K562 (cell line): ENCODE measurements around the gene C12orf43. TPM values are rescaled to one million over a fixed set of nuclear protein-coding genes. Genes with fewer than 3 reads are reported as not detected.

Source experiments
- ARNT ChIP-seq, 2 experiments: fragments of 450-650 bp; IDR thresholded peaks; 2 replicates each; pipeline ENCODE4 v1.6.1; 2016; ENCODE audit warnings: mild to moderate bottlenecking in 1 of 2
- BRD4 ChIP-seq: fragments of 200-600 bp; sonication (generic); IDR thresholded peaks from 2 replicates; pipeline ENCODE4 v1.6.1; 2017; ENCODE audit warnings: inconsistent platforms
- CCNT2 ChIP-seq: IDR thresholded peaks from 2 replicates; pipeline ENCODE4 v1.6.1; 2011; ENCODE audit warnings: borderline replicate concordance, low read depth, mild to moderate bottlenecking, moderate library complexity, mixed read lengths, low read length; ENCODE audit not compliant: insufficient read length; ENCODE audit errors: extremely low read depth
- KAT7 ChIP-seq: sonication (generic); formaldehyde crosslinking; IDR thresholded peaks from 2 replicates; pipeline ENCODE4 v1.8.0; 2022; ENCODE audit warnings: missing genetic modification reagents, mild to moderate bottlenecking, borderline replicate concordance
- MTA3 ChIP-seq: fragments of 450-650 bp; formaldehyde crosslinking; IDR thresholded peaks from 2 replicates; pipeline ENCODE4 v1.6.1; 2017; ENCODE audit warnings: mild to moderate bottlenecking, borderline replicate concordance
- NR2F6 ChIP-seq: fragments of 450-650 bp; formaldehyde crosslinking; IDR thresholded peaks from 2 replicates; pipeline ENCODE4 v1.4.0; 2020; ENCODE audit warnings: mild to moderate bottlenecking
- RBM34 ChIP-seq: fragments of 200-400 bp; formaldehyde crosslinking; IDR thresholded peaks from 2 replicates; pipeline ENCODE4 v1.6.1; 2018; ENCODE audit warnings: low read length, borderline replicate concordance; ENCODE audit not compliant: insufficient read depth
- SIN3B ChIP-seq: fragments of 450-650 bp; IDR thresholded peaks from 2 replicates; pipeline ENCODE4 v1.6.1; 2017; ENCODE audit warnings: low read depth, mild to moderate bottlenecking, moderate library complexity
- SMC3 ChIP-seq: conservative IDR thresholded peaks from 2 replicates; pipeline ENCODE4 v1.6.1; 2011; ENCODE audit warnings: low read depth, low read length, improper control_type of control experiment; ENCODE audit not compliant: insufficient read depth
- SREBF2 ChIP-seq: sonication (generic); formaldehyde crosslinking; IDR thresholded peaks from 2 replicates; pipeline ENCODE4 v1.4.0; 2020; ENCODE audit warnings: mild to moderate bottlenecking, missing genetic modification reagents
- U2AF2 ChIP-seq: fragments of 200-400 bp; formaldehyde crosslinking; optimal IDR thresholded peaks from 2 replicates; pipeline ENCODE3; 2017; ENCODE audit warnings: low read depth, mild to moderate bottlenecking, low read length
- ZNF263 ChIP-seq: sonication (generic); formaldehyde crosslinking; IDR thresholded peaks from 2 replicates; pipeline ENCODE4 v1.8.0; 2022; ENCODE audit warnings: mild to moderate bottlenecking, missing genetic modification reagents, borderline replicate concordance
- ZNF274 ChIP-seq: IDR thresholded peaks from 2 replicates; pipeline ENCODE4 v1.6.1; 2011; ENCODE audit warnings: low read depth, mild to moderate bottlenecking, low read length, moderate library complexity, borderline replicate concordance
- ZNF561 ChIP-seq: fragments of 450-650 bp; formaldehyde crosslinking; conservative IDR thresholded peaks from 2 replicates; pipeline ENCODE4 v1.4.0; 2020; ENCODE audit warnings: mild to moderate bottlenecking, moderate library complexity
- ZNF644 ChIP-seq: fragments of 200-800 bp; sonication (Bioruptor generic); IDR thresholded peaks from 2 replicates; pipeline ENCODE4 v1.6.1; 2016; ENCODE audit warnings: low read depth, missing genetic modification characterization, missing compliant biosample characterization
- ZNF668 ChIP-seq: fragments of 250-450 bp; sonication (Bioruptor Pico); IDR thresholded peaks from 2 replicates; pipeline ENCODE4 v1.8.0; 2022; ENCODE audit warnings: mild to moderate bottlenecking, inconsistent platforms
- polyA plus RNA-seq, 8 experiments: library from polyadenylated mRNA; depleted of rRNA in 4 of 8; stranded (reverse) in 5 of 8; unstranded in 3 of 8; fragments of >200 nt; fragmentation: Nextera tagmentation in 2 of 8; fragmentation: Illumina TruSeq in 1 of 8; extraction: Ambion mirVana in 2 of 8; extraction: Trizol in 1 of 8; gene quantifications; 2 replicates each; pipeline versions ENCODE4 v1.2.1 to v1.2.3, GENCODE V29; 2011 to 2014; ENCODE audit warnings: inconsistent platforms in 1 of 8, missing spikeins in 1 of 8
- total RNA-seq, 7 experiments: library from RNA; depleted of rRNA in 6 of 7; stranded (reverse); fragments of >200 nt in 6 of 7; fragmentation: Illumina TruSeq in 2 of 7; extraction: Trizol in 2 of 7; gene quantifications; 2 replicates each; pipeline versions ENCODE4 v1.2.1 to v1.2.3, GENCODE V29; 2011 to 2021; ENCODE audit warnings: low replicate concordance in 1 of 7
- TF ChIP-seq, protein P1 (sequence below): fragments of 250-450 bp; sonication (Bioruptor Pico); IDR thresholded peaks from 2 replicates; pipeline ENCODE4 v1.9.0; 2021; ENCODE audit warnings: mild to moderate bottlenecking, inconsistent platforms
- TF ChIP-seq, protein P2 (sequence below): fragments of 450-650 bp; IDR thresholded peaks from one replicate; pipeline ENCODE4 v1.6.1; 2018; ENCODE audit warnings: mild to moderate bottlenecking, moderate library complexity; ENCODE audit not compliant: partially characterized antibody
- TF ChIP-seq, protein P3 (sequence below): sonication (generic); formaldehyde crosslinking; IDR thresholded peaks from 2 replicates; pipeline ENCODE4 v1.8.1; 2023; ENCODE audit warnings: mild to moderate bottlenecking, missing genetic modification reagents
- TF ChIP-seq, protein P4 (sequence below): fragments of 450-650 bp; IDR thresholded peaks from 2 replicates; pipeline ENCODE4 v1.6.1; 2018; ENCODE audit warnings: mild to moderate bottlenecking, low read depth; ENCODE audit not compliant: partially characterized antibody
- TF ChIP-seq, protein P5 (sequence below): sonication (generic); formaldehyde crosslinking; IDR thresholded peaks from 2 replicates; pipeline ENCODE4 v1.8.0; 2022; ENCODE audit warnings: missing genetic modification reagents, mild to moderate bottlenecking, borderline replicate concordance

C12orf43 gene
- total and polyA plus RNA-seq, 9 of the 15 experiments (the other 6 are each of a cell fraction or from before 2014, with no cell fraction given) = 4.3 to 22.2 (median 16.8) TPM

DNA sequence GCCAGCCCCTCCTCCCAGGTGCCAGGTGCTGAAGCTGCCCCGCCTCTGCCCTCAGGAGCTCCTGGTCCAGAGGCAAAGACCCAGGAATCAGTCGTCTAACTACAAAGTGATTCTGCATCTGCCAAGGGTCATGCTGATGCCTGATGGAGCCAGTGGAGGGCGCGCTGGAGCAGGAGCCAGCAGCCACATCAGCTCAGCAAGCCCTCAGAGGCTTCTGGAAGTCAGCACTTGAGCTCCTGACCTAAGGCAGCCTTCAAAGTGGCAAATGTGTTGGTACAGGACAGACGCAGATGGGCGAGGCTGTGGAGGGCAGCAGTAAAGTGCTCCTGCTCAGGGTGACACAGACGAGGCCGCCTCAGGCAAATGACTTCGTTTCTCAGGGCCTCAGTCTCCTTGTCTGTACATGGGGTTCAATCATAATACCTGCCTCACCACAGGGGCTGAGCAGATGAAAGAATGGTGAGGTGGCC, 10.9 kb downstream of the C12orf43 start (continued):
- TF ChIP-seq, protein P1, sequence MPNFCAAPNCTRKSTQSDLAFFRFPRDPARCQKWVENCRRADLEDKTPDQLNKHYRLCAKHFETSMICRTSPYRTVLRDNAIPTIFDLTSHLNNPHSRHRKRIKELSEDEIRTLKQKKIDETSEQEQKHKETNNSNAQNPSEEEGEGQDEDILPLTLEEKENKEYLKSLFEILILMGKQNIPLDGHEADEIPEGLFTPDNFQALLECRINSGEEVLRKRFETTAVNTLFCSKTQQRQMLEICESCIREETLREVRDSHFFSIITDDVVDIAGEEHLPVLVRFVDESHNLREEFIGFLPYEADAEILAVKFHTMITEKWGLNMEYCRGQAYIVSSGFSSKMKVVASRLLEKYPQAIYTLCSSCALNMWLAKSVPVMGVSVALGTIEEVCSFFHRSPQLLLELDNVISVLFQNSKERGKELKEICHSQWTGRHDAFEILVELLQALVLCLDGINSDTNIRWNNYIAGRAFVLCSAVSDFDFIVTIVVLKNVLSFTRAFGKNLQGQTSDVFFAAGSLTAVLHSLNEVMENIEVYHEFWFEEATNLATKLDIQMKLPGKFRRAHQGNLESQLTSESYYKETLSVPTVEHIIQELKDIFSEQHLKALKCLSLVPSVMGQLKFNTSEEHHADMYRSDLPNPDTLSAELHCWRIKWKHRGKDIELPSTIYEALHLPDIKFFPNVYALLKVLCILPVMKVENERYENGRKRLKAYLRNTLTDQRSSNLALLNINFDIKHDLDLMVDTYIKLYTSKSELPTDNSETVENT (CRISPR knock-in tag) = no peak
- no peak for TF ChIP-seq ZNF561 (CRISPR knock-in tag)
- TF ChIP-seq, protein P2, sequence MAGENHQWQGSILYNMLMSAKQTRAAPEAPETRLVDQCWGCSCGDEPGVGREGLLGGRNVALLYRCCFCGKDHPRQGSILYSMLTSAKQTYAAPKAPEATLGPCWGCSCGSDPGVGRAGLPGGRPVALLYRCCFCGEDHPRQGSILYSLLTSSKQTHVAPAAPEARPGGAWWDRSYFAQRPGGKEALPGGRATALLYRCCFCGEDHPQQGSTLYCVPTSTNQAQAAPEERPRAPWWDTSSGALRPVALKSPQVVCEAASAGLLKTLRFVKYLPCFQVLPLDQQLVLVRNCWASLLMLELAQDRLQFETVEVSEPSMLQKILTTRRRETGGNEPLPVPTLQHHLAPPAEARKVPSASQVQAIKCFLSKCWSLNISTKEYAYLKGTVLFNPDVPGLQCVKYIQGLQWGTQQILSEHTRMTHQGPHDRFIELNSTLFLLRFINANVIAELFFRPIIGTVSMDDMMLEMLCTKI = no peak
- no peak for TF ChIP-seq SREBF2 (CRISPR knock-in tag)
- no peak for TF ChIP-seq U2AF2
- no peak for TF ChIP-seq MTA3
- TF ChIP-seq ZNF644 (tag) = no peak
- no peak for TF ChIP-seq CCNT2
- no peak for TF ChIP-seq NR2F6
- TF ChIP-seq, protein P3, sequence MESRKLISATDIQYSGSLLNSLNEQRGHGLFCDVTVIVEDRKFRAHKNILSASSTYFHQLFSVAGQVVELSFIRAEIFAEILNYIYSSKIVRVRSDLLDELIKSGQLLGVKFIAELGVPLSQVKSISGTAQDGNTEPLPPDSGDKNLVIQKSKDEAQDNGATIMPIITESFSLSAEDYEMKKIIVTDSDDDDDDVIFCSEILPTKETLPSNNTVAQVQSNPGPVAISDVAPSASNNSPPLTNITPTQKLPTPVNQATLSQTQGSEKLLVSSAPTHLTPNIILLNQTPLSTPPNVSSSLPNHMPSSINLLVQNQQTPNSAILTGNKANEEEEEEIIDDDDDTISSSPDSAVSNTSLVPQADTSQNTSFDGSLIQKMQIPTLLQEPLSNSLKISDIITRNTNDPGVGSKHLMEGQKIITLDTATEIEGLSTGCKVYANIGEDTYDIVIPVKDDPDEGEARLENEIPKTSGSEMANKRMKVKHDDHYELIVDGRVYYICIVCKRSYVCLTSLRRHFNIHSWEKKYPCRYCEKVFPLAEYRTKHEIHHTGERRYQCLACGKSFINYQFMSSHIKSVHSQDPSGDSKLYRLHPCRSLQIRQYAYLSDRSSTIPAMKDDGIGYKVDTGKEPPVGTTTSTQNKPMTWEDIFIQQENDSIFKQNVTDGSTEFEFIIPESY (CRISPR knock-in tag) = peak; percentile 42; the same call in 1 of the 2 replicates
- TF ChIP-seq SIN3B = no peak
- no peak for TF ChIP-seq ARNT (IDR thresholded peaks at IDR 0.05)
- TF ChIP-seq, protein P4, sequence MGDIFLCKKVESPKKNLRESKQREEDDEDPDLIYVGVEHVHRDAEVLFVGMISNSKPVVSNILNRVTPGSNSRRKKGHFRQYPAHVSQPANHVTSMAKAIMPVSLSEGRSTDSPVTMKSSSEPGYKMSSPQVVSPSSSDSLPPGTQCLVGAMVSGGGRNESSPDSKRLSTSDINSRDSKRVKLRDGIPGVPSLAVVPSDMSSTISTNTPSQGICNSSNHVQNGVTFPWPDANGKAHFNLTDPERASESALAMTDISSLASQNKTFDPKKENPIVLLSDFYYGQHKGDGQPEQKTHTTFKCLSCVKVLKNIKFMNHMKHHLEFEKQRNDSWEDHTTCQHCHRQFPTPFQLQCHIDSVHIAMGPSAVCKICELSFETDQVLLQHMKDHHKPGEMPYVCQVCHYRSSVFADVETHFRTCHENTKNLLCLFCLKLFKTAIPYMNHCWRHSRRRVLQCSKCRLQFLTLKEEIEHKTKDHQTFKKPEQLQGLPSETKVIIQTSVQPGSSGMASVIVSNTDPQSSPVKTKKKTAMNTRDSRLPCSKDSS = no peak
- 0 out of 2 replicates have a peak, but pooled peaks have one; percentile 45 for TF ChIP-seq KAT7
- TF ChIP-seq ZNF668 (CRISPR knock-in tag) = no peak
- TF ChIP-seq RBM34 = no peak
- peak; percentile 87 for TF ChIP-seq SMC3
- TF ChIP-seq ZNF263 (CRISPR knock-in tag) = no peak
- TF ChIP-seq, protein P5, sequence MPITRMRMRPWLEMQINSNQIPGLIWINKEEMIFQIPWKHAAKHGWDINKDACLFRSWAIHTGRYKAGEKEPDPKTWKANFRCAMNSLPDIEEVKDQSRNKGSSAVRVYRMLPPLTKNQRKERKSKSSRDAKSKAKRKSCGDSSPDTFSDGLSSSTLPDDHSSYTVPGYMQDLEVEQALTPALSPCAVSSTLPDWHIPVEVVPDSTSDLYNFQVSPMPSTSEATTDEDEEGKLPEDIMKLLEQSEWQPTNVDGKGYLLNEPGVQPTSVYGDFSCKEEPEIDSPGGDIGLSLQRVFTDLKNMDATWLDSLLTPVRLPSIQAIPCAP (CRISPR knock-in tag) = no peak
- no peak for TF ChIP-seq ZNF274
- no peak for TF ChIP-seq BRD4
